Mucosa of gallbladder (tissue), 1 donor: ENCODE measurements around the gene BMPR1A. TPM values are rescaled to one million over a fixed set of nuclear protein-coding genes. Genes with fewer than 3 reads are reported as not detected.

Experiments used
- DNase-seq: peaks from one replicate; pipeline ENCODE4 v3.0.0-alpha.2; 2020; ENCODE audit warnings: low spot score
- total RNA-seq: library from RNA; stranded (reverse); gene quantifications from one replicate; pipeline ENCODE4 v1.2.1, GENCODE V29; 2021
- donor health status: DM: no; HTN: no; CAD: no.

Gene BMPR1A
- total RNA-seq, 1 donor from 2014 or later, result 55.3 TPM

DNA sequence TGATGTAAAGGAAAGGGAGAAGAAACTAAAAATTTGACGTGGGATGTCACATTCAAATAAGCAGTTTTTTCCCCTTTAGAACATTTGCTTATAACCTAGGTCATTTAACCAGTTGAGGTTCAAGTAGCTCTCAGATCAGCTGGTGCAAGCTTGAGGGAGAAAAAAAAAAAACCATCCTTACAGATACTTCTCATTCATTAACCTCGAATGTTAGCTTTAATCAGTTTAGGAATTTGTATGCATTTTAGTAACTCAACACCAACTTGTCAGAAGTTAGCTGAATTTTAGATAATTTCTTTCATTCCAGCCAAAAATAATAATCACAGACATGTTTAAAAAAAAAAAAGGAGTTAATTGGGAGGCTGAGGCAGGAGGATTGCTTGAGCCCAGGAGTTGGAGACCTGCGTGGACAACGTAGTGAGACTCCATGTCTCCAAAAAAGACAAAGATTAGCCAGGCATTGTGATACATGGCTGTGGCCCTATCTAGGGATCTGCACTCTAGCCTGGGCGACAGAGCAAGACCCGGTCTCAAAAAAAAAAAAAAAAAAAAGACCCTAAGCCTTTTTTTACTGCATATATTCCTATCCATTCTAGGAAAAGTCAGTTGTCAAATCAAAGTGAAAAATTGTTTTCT is 46.2 kb downstream of the BMPR1A start:
- DNase-seq, result no peak

DNA sequence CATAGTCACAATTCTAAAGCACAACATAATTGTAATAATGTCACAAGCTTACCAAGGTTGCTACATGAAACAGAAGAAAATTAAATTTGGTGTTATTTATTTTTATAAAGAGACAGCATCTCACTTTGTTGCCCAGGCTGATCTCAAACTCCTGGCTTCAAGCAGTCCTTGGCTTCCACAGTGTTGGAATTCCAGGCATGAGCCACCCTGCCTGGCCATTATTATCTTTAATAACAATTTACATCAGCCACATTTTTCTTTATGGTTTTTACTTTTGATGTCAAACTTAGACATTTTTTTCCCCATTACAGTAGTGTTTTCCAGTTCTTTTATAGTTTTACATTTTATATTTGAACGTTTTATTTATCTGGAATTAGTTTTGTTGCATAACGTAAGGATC is 46.7 kb downstream of the BMPR1A start:
- no peak for DNase-seq

DNA sequence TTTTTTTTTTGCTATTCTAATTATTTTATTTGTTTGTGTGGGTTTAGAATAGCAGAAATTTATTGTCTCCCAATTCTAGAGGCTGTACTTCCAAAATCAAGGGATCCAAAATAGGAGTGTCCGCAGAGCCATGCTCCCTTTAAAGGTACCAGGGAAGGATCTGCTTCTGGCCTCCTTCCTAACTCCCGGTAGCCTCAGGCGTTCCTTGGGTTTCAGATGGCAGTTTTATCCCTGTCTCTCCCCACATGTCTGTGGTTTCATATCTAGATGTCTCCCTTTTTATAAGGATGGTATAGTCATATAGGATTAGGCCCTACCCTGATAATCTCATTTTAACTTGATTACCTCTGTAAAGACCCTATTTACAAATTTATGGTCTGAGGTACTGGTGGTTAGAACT is 48.4 kb downstream of the BMPR1A start:
- DNase-seq, result no peak

GRCh38 chr10:86813101-86813500 is 56.7 kb downstream of the BMPR1A start:
- no peak for DNase-seq

DNA sequence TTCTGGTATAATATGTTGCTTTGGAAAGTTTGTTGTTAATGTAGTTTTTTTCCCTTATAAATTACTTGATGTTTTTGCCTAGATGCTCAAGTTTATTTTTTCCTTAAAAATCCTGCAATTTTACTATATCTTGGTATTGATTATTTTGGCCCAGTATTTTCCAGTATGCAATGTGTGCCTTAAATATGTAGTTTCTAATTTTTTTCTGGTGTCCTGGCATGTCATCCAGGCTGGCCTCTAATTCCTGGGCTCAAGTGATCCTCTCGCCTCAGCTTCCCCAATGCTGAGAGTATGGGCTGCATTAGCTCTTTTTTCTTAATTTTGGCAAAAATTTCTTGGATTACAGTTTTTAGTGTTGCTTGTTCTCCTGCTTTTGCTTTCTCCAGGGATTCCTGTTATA is 57.6 kb downstream of the BMPR1A start:
- DNase-seq, result no peak

- no peak for DNase-seq
Observed at GRCh38 chr10:86815035-86815617, 58.7 kb downstream of the BMPR1A start.

DNA sequence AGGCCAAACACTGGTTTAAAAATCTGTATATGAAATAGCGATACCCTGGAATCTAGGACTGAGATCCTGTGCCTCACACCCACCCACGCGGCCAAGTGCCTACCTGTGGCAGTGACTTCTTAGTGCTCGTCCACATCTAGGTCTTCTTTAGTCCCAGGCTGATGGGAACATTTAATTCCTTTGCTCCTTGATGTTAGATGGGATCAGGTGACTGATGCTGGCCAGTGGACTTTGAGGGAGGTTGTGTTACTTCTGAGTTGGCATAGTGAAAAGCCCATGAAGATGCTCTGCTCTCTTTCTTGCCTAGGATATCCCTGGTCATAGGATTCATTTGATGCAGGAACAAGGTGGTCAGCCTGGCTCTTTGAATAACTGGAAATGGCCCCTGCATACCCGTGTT is 59.2 kb downstream of the BMPR1A start:
- DNase-seq, result no peak

DNA sequence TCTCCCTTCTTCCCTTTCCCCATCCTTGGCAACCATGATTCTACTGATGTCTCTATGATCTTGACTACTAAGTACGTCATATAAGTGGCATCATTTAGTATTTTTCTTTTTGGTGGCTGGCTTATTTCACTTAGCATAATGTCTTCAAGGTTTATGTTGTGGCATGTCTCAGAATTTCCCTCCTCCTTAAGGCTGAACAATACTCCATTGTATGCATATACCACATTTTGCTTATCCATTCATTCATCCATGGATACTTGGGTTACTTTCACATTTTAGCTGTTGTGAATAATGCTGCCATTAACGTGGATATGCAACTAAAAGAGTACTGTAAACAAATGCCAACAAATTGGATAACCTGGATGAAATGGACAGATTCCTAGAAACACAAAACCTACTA is 60.8 kb downstream of the BMPR1A start:
- DNase-seq, result no peak

DNA sequence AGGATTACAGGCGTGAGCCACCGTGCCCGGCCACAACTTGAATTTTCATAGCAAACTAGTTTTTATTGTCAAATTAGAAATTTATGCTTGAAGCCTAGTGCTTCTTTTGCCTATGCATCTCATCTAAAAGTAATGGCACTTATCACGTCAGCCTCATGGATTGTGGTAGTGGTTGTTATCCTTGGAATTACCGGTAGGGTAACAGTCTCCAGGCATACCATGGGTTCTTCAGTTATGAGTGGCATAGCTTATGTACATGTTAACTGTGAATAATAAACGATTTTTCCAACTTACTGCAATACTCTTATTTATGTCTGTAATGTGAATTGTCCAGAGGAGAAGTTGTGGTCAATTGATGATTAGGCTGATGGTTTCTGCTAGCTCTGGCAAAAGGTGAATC is 63.1 kb downstream of the BMPR1A start:
- no peak for DNase-seq

DNA sequence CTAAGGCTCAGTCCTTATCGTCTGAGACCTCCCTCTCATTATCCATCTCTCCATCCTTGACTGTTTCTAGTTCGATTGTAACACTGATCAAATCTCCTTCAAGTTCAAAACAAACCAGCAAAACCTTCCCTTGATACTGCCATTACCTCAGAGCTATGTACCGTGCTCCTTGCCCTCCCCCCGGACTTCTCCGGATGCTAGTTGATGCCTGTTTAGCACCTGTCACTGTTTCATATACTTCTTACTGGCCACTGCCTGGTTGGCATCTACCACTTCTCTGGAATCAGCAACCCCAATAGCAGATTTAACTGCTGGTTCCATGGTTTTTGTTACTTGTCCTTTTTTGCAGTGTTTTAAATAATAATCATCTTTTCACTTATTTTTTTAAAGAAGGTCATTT is 64.1 kb downstream of the BMPR1A start:
- DNase-seq, result no peak

DNA sequence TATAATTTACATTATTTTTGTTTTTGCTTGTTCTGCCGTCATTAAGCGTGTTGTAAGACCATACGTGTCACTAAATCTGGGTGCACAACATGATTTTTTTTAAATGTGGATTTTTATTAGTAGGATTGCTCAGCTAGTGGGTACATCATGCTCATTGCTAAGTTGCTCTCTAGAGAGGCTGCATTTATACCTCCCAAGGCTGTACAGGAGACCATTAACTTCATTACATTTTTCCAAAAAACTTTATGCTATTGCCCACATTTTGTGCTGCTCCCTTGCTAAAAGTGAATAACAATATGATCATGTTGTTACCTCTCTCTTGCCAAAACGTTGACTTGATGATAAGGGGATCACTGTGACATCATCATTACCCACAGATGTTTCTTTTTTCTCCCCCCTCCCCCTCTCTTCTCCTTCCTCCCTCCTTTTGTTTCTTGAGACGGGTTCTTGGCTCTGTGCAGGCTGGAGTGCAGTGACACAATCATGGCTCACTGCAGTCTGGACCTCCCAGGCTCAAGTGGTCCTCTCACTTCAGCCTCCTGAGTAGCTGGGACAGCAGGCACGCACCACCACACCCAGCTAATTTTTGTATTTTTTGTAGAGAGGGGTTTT is 65.1 kb downstream of the BMPR1A start:
- DNase-seq, result no peak

- DNase-seq, result no peak
Observed at GRCh38 chr10:86823565-86823964, 67.1 kb downstream of the BMPR1A start.

DNA sequence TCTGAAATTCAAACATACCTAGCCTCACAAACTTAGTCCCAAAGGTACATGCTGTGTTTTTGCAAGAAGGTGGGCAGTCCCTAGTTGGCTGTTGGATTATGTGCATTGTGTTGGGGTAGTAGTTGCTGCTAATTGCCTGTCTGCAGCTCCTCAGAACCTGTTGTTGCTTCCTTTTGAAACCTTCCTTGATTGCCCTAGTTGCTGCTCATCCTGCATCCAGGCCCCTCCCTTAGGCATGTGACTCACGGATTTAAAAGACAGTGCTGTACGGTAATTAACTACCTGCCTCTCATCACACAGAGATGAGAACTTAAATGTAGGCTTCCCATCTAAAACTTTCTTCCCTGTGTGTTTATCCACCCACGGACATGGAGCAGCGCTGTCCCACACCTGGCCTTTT is 67.7 kb downstream of the BMPR1A start:
- no peak for DNase-seq

- no peak for DNase-seq
Observed at GRCh38 chr10:86825366-86825765, 68.9 kb downstream of the BMPR1A start.

DNA sequence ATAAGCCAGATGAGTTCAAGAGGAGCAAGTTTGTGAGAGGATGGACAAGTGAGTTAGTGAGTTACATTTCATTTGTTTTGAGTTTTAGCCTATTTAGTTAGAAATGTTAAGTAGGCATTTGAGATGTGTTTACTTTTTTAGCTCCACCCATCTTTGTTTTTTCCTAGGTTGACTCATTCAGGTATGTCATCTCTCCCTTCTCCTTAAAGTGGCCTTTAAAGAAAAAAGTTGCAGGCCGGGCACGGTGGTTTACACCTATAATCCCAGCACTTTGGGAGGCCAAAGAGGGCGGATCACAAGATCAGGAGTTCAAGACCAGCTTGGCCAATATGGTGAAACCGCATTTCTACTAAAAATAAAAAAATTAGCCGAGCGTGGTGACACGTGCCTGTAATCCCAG is 71.2 kb downstream of the BMPR1A start:
- no peak for DNase-seq

GRCh38 chr10:86828145-86828544 is 71.7 kb downstream of the BMPR1A start:
- no peak for DNase-seq

DNA sequence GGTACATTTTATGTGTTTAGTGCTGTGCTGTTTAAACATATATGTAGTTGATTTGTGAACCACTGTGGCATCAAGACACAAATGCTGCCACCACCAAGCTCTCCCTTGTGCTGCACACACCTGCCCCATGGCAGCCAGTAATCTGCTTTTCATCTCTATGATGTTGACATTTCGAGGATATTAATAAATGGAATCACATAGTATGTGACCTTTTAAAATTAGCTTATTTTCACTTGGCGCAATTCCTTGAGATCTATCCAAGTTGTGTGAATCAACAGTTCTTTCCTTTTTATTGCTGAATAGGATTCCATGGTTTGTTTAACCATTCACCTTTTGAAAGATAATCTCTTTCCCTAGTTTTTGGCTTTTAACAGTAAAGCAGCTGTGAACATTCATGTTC is 73.1 kb downstream of the BMPR1A start:
- DNase-seq, result no peak

DNA sequence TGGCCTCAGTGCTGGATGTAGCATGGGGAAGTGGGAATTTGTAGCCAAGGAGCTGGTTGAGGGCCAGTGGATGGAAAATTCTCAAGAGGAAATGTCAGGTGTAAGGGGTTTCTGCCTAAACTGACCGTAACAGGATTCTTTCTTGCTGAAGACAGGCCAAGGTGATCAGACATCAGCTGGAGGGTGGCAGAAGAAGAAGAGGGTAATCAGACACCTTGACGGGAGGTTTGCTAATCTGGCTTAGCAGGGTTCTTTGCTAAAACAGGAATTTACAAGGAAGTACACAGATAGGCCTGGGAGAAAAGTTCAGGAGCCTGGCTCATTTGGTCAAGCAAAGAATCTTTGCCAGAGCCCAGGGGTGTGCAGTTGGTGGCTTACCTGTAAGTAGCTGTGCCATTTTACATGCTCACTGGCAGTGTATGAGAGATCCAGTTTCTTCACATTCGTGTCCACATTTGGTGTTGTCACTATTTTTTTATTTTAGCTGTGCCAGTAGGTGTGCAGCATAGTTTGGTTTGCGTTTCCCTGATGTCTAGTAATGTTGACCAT is 73.7 kb downstream of the BMPR1A start:
- DNase-seq, result no peak

- no peak for DNase-seq
Observed at GRCh38 chr10:86833969-86834368, 77.5 kb downstream of the BMPR1A start.

- DNase-seq, result no peak
Observed at GRCh38 chr10:86836044-86836443, 79.6 kb downstream of the BMPR1A start.

GRCh38 chr10:86837663-86838062 is 81.2 kb downstream of the BMPR1A start:
- no peak for DNase-seq

- no peak for DNase-seq
Observed at GRCh38 chr10:86840498-86840897, 84.1 kb downstream of the BMPR1A start.

DNA sequence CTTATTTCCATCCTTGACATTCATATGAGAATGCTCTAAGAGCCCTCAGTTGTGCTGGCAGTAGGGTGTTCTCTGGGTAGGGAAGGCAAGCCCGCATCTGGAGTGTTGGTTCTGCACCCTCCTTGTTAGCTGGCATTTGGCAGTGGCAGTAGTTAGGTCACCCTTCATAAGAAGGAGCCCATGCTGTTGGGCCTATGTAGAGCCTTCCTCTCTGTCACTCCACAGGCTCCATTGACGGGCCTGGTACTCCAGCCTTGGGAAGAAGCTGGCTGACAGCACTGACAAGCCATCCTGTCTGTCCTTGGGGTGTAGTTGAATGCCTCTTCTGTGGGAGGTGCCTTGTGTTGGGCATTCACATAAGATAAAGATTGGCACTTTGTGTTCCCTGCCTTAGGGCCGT is 89.7 kb downstream of the BMPR1A start:
- DNase-seq, result no peak
